Cardiac muscle cell (in vitro differentiated cells and primary cell): ENCODE results near the gene ARID3C. TPM values are rescaled to one million over a fixed set of nuclear protein-coding genes. Genes with fewer than 3 reads are reported as not detected.

Experiments used
- DNase-seq, 2 donors: peaks; one replicate each; pipeline versions ENCODE4 v3.0.0 to v3.0.0-alpha.2; 2010 to 2017; ENCODE audit warnings: low read depth in 1 of 2, low spot score in 1 of 2
- H3K27ac ChIP-seq: fragments of 200-600 bp; sonication (generic); 2 replicates; pipeline ENCODE4 v1.5.1; 2016
- H3K27me3 ChIP-seq: fragments of 200-600 bp; sonication (generic); 2 replicates; pipeline ENCODE4 v1.6.0; 2016; ENCODE audit warnings: control low read depth
- H3K36me3 ChIP-seq: fragments of 200-600 bp; sonication (generic); 2 replicates; pipeline ENCODE4 v1.5.1; 2016; ENCODE audit warnings: control low read depth
- H3K4me1 ChIP-seq: fragments of 200-600 bp; sonication (generic); 2 replicates; pipeline ENCODE4 v1.8.1; 2017; ENCODE audit warnings: low read depth, mild to moderate bottlenecking, mixed run types
- H3K4me3 ChIP-seq: fragments of 200-600 bp; sonication (generic); 2 replicates; pipeline ENCODE4 v1.5.1; 2016; ENCODE audit warnings: mild to moderate bottlenecking
- H3K9me3 ChIP-seq: fragments of 200-600 bp; sonication (generic); 2 replicates; pipeline ENCODE4 v1.5.1; 2017; ENCODE audit warnings: low read depth, mild to moderate bottlenecking, control low read depth
- CTCF ChIP-seq: IDR thresholded peaks from 2 replicates; pipeline ENCODE4 v1.5.1; 2012; ENCODE audit warnings: low read depth, mild to moderate bottlenecking, low read length
- polyA plus RNA-seq: library from polyadenylated mRNA; unstranded; fragments of >200 nt; fragmentation: Nextera tagmentation; extraction: Ambion mirVana; gene quantifications from 2 replicates; pipeline ENCODE4 v1.2.1, GENCODE V29; 2016
- total RNA-seq: library from RNA; depleted of rRNA; stranded (reverse); fragments of >200 nt; gene quantifications from 2 replicates; pipeline ENCODE4 v1.2.3, GENCODE V29; 2016

Gene ARID3C
- total and polyA plus RNA-seq, 2 experiments from 2014 or later: 0.27 to 1.4 TPM

GRCh38 chr9:34582787-34583186, 46.1 kb downstream of the ARID3C start:
- DNase-seq: no peak
- no peak overlapping the region for H3K27ac ChIP-seq
- no peak overlapping the region for H3K4me3 ChIP-seq
- peaks cover 6% of the 10 kb centered on the region for H3K27me3 ChIP-seq
- no peaks in the 10 kb centered on the region for H3K9me3 ChIP-seq
- TF ChIP-seq CTCF: no peak
- no peaks in the 10 kb centered on the region for H3K36me3 ChIP-seq
- H3K4me1 ChIP-seq: peaks cover 17% of the 10 kb centered on the region

GRCh38 chr9:34581318-34581717, 47.5 kb downstream of the ARID3C start:
- DNase-seq: no peak
- Histone ChIP-seq H3K9me3 (no peaks in the 10 kb centered on the region), H3K27me3 (no peaks in the 10 kb centered on the region), H3K4me3 (no peak overlapping the region), H3K4me1 (peaks cover 29% of the 10 kb centered on the region), H3K27ac (no peak overlapping the region), H3K36me3 (no peaks in the 10 kb centered on the region)
- TF ChIP-seq CTCF: no peak

- TF ChIP-seq CTCF: no peak
- Histone ChIP-seq H3K4me3 (no peak overlapping the region), H3K27ac (no peak overlapping the region), H3K4me1 (peaks cover 31% of the 10 kb centered on the region), H3K27me3 (no peaks in the 10 kb centered on the region), H3K9me3 (no peaks in the 10 kb centered on the region), H3K36me3 (no peaks in the 10 kb centered on the region)
- no peak for DNase-seq
Observed at GRCh38 chr9:34580358-34580757, 48.5 kb downstream of the ARID3C start.

- TF ChIP-seq CTCF: no peak
- H3K9me3 ChIP-seq: no peaks in the 10 kb centered on the region
- H3K27me3 ChIP-seq: no peaks in the 10 kb centered on the region
- no peak for DNase-seq
- no peak overlapping the region for H3K27ac ChIP-seq
- no peak overlapping the region for H3K4me3 ChIP-seq
- H3K36me3 ChIP-seq: no peaks in the 10 kb centered on the region
- H3K4me1 ChIP-seq: peaks cover 31% of the 10 kb centered on the region
Observed at GRCh38 chr9:34579808-34580163, 49.1 kb downstream of the ARID3C start.

- Histone ChIP-seq H3K27me3 (no peaks in the 10 kb centered on the region), H3K27ac (no peak overlapping the region), H3K4me3 (no peak overlapping the region), H3K9me3 (no peaks in the 10 kb centered on the region), H3K4me1 (peaks cover 31% of the 10 kb centered on the region), H3K36me3 (no peaks in the 10 kb centered on the region)
- DNase-seq: no peak
- TF ChIP-seq CTCF: no peak
Observed at GRCh38 chr9:34579104-34579807, 49.6 kb downstream of the ARID3C start.
